Measurements from ENCODE around the gene HOXD9. TPM values are rescaled to one million over a fixed set of nuclear protein-coding genes. Genes with fewer than 3 reads are reported as not detected.
A peak's percentile ranks its signal among the peaks of the same experiment; 100 is the strongest.

HOXD9 gene
- polyA plus RNA-seq, 2 donors = 0.99 to 2.4 TPM

DNA sequence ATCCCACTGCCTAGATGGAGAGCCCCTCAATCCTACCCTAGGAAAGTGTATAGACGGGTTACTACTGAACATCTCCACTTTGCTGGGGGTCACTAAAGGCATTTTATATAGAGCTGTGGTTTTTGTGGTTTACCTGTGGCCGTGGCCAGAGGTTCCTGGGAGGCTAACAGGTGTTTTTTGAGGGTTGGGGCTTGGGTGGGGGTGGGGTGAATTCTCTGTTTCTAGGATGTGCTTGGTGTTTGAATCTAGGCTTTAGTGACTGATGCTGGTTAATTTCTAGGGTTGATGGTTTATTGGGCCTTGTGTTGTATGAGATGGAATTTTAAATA is 14.7 kb downstream of the HOXD9 start:
- Histone ChIP-seq H3K36me3 (ENCODE audit: control insufficient read depth in 2 of 2, insufficient read depth in 2 of 2, low read length in 1 of 2) (no peaks in the 10 kb centered on the region), H3K27me3 (ENCODE audit: control insufficient read depth in 1 of 2, insufficient read depth in 2 of 2, low read length in 2 of 2) (peaks cover 0 to 41% of the 10 kb centered on the region in 2 donors), H3K4me1 (ENCODE audit: control insufficient read depth in 2 of 2, insufficient read depth in 2 of 2, low read length in 1 of 2) (peaks cover 4 to 6% of the 10 kb centered on the region in 2 donors), H3K4me3 (ENCODE audit: low read depth in 1 of 2, low read length in 2 of 2) (peak overlapping the region in 1 of 2 donors; percentile 48), H3K9me3 (ENCODE audit: control insufficient read depth in 2 of 2, insufficient read depth in 1 of 2, low read depth in 1 of 2, low read length in 1 of 2) (peaks cover 0 to 2% of the 10 kb centered on the region in 2 donors), H3K27ac (ENCODE audit: low read depth in 2 of 2, low read length in 1 of 2) (peak overlapping the region in 1 of 2 donors; percentile 49)
- WGBS, 2 donors = 7 to 20% methylated on average over 2 of the region's 2 CpGs

DNA sequence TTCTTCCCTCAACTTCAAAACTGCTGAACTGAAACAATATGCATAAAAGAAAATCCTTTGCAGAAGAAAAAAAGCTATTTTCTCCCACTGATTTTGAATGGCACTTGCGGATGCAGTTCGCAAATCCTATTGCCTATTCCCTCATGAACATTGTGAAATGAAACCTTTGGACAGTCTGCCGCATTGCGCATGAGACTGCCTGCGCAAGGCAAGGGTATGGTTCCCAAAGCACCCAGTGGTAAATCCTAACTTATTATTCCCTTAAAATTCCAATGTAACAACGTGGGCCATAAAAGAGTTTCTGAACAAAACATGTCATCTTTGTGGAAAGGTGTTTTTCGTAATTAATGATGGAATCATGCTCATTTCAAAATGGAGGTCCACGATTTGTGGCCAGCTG is 15.4 kb downstream of the HOXD9 start:
- no peak overlapping the region for H3K4me3 ChIP-seq (ENCODE audit: low read depth in 1 of 2, low read length in 2 of 2)
- 39 to 42% methylated on average over 8 of the region's 8 CpGs for WGBS, 2 donors
- peaks cover 2 to 6% of the 10 kb centered on the region in 2 donors for H3K4me1 ChIP-seq (ENCODE audit: control insufficient read depth in 2 of 2, insufficient read depth in 2 of 2, low read length in 1 of 2)
- no peaks in the 10 kb centered on the region for H3K36me3 ChIP-seq (ENCODE audit: control insufficient read depth in 2 of 2, insufficient read depth in 2 of 2, low read length in 1 of 2)
- peaks cover 0 to 2% of the 10 kb centered on the region in 2 donors for H3K9me3 ChIP-seq (ENCODE audit: control insufficient read depth in 2 of 2, insufficient read depth in 1 of 2, low read depth in 1 of 2, low read length in 1 of 2)
- H3K27ac ChIP-seq (ENCODE audit: low read depth in 2 of 2, low read length in 1 of 2) = no peak overlapping the region
- H3K27me3 ChIP-seq (ENCODE audit: control insufficient read depth in 1 of 2, insufficient read depth in 2 of 2, low read length in 2 of 2) = peaks cover 0 to 36% of the 10 kb centered on the region in 2 donors

GRCh38 chr2:176138526-176138922 is 16.0 kb downstream of the HOXD9 start:
- WGBS, 2 donors = 17 to 19% methylated on average over 14 of the region's 14 CpGs
- H3K4me3 ChIP-seq (ENCODE audit: low read depth in 1 of 2, low read length in 2 of 2) = no peak overlapping the region
- H3K36me3 ChIP-seq (ENCODE audit: control insufficient read depth in 2 of 2, insufficient read depth in 2 of 2, low read length in 1 of 2) = no peaks in the 10 kb centered on the region
- H3K9me3 ChIP-seq (ENCODE audit: control insufficient read depth in 2 of 2, insufficient read depth in 1 of 2, low read depth in 1 of 2, low read length in 1 of 2) = peaks cover 0 to 2% of the 10 kb centered on the region in 2 donors
- peaks cover 0 to 32% of the 10 kb centered on the region in 2 donors for H3K27me3 ChIP-seq (ENCODE audit: control insufficient read depth in 1 of 2, insufficient read depth in 2 of 2, low read length in 2 of 2)
- peaks cover 2 to 6% of the 10 kb centered on the region in 2 donors for H3K4me1 ChIP-seq (ENCODE audit: control insufficient read depth in 2 of 2, insufficient read depth in 2 of 2, low read length in 1 of 2)
- H3K27ac ChIP-seq (ENCODE audit: low read depth in 2 of 2, low read length in 1 of 2) = no peak overlapping the region

GRCh38 chr2:176138923-176139660 is 16.6 kb downstream of the HOXD9 start:
- peaks cover 0 to 26% of the 10 kb centered on the region in 2 donors for H3K27me3 ChIP-seq (ENCODE audit: control insufficient read depth in 1 of 2, insufficient read depth in 2 of 2, low read length in 2 of 2)
- peak overlapping the region in 1 of 2 donors; percentile 4 for H3K4me3 ChIP-seq (ENCODE audit: low read depth in 1 of 2, low read length in 2 of 2)
- H3K9me3 ChIP-seq (ENCODE audit: control insufficient read depth in 2 of 2, insufficient read depth in 1 of 2, low read depth in 1 of 2, low read length in 1 of 2) = peaks cover 0 to 2% of the 10 kb centered on the region in 2 donors
- H3K36me3 ChIP-seq (ENCODE audit: control insufficient read depth in 2 of 2, insufficient read depth in 2 of 2, low read length in 1 of 2) = no peaks in the 10 kb centered on the region
- 20 to 23% methylated on average over 28 of the region's 28 CpGs for WGBS, 2 donors
- H3K27ac ChIP-seq (ENCODE audit: low read depth in 2 of 2, low read length in 1 of 2) = no peak overlapping the region
- peaks cover 2 to 6% of the 10 kb centered on the region in 2 donors for H3K4me1 ChIP-seq (ENCODE audit: control insufficient read depth in 2 of 2, insufficient read depth in 2 of 2, low read length in 1 of 2)

DNA sequence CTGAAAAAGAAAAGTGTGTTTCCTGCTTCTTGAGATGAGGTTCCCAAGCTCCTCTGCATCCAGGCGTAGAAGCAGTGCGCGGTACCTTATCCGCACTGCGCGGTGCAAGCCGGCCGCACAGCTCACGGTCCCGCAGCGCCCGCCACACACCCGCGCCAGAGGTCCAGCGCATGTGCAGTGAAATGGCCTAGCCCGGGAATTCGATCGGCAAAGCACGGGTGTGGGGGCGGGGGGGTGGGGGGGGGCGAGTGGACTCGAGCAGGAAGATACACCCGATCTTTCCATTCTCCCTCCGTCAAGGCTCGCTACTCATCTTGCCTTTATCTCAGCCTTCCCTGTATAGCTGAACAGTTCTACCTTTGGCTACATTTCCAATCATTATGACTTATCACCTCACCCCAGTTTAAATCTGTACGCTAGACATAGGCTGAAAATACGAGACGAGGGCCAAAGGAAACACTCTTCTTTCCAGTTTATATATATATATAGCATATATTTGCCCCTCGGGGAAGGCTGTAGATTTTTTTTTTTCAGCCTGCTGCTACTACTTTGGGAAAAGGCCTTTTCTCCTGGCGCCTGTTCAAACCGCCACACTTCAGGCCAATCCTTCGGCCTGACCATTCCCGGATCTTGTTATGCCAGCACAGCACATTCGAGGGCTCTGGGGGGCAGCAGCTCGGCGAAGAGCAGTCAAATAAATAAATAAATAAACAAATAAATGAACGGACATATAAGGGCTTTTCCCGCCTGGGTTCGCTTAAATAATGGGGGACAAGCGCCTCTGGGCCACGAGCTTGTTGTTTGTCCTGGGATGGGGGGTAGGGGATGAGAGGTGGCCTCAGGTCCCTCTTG is 17.4 kb downstream of the HOXD9 start:
- peaks cover 0 to 24% of the 10 kb centered on the region in 2 donors for H3K27me3 ChIP-seq (ENCODE audit: control insufficient read depth in 1 of 2, insufficient read depth in 2 of 2, low read length in 2 of 2)
- WGBS, 2 donors = 20 to 21% methylated on average over 41 of the region's 41 CpGs
- no peak overlapping the region for H3K27ac ChIP-seq (ENCODE audit: low read depth in 2 of 2, low read length in 1 of 2)
- peaks cover 0 to 2% of the 10 kb centered on the region in 2 donors for H3K9me3 ChIP-seq (ENCODE audit: control insufficient read depth in 2 of 2, insufficient read depth in 1 of 2, low read depth in 1 of 2, low read length in 1 of 2)
- H3K36me3 ChIP-seq (ENCODE audit: control insufficient read depth in 2 of 2, insufficient read depth in 2 of 2, low read length in 1 of 2) = no peaks in the 10 kb centered on the region
- H3K4me1 ChIP-seq (ENCODE audit: control insufficient read depth in 2 of 2, insufficient read depth in 2 of 2, low read length in 1 of 2) = peaks cover 2 to 6% of the 10 kb centered on the region in 2 donors
- peak overlapping the region; percentile 37 to 52 for H3K4me3 ChIP-seq (ENCODE audit: low read depth in 1 of 2, low read length in 2 of 2)

- peak overlapping the region; percentile 37 to 52 for H3K4me3 ChIP-seq (ENCODE audit: low read depth in 1 of 2, low read length in 2 of 2)
- peaks cover 0 to 2% of the 10 kb centered on the region in 2 donors for H3K9me3 ChIP-seq (ENCODE audit: control insufficient read depth in 2 of 2, insufficient read depth in 1 of 2, low read depth in 1 of 2, low read length in 1 of 2)
- 7 to 10% methylated on average over 47 to 48 of the region's 48 CpGs for WGBS, 2 donors
- H3K36me3 ChIP-seq (ENCODE audit: control insufficient read depth in 2 of 2, insufficient read depth in 2 of 2, low read length in 1 of 2) = no peaks in the 10 kb centered on the region
- H3K27ac ChIP-seq (ENCODE audit: low read depth in 2 of 2, low read length in 1 of 2) = no peak overlapping the region
- H3K27me3 ChIP-seq (ENCODE audit: control insufficient read depth in 1 of 2, insufficient read depth in 2 of 2, low read length in 2 of 2) = peaks cover 0 to 25% of the 10 kb centered on the region in 2 donors
- H3K4me1 ChIP-seq (ENCODE audit: control insufficient read depth in 2 of 2, insufficient read depth in 2 of 2, low read length in 1 of 2) = peaks cover 2 to 6% of the 10 kb centered on the region in 2 donors
These were observed 18.2 kb downstream of the HOXD9 start for GRCh38 chr2:176140513-176141317.

- 86 to 91% methylated on average over 2 of the region's 2 CpGs for WGBS, 2 donors
- Histone ChIP-seq H3K36me3 (ENCODE audit: control insufficient read depth in 2 of 2, insufficient read depth in 2 of 2, low read length in 1 of 2) (no peaks in the 10 kb centered on the region), H3K9me3 (ENCODE audit: control insufficient read depth in 2 of 2, insufficient read depth in 1 of 2, low read depth in 1 of 2, low read length in 1 of 2) (peaks cover 0 to 2% of the 10 kb centered on the region in 2 donors), H3K4me3 (ENCODE audit: low read depth in 1 of 2, low read length in 2 of 2) (no peak overlapping the region), H3K27me3 (ENCODE audit: control insufficient read depth in 1 of 2, insufficient read depth in 2 of 2, low read length in 2 of 2) (peaks cover 0 to 27% of the 10 kb centered on the region in 2 donors), H3K27ac (ENCODE audit: low read depth in 2 of 2, low read length in 1 of 2) (no peak overlapping the region), H3K4me1 (ENCODE audit: control insufficient read depth in 2 of 2, insufficient read depth in 2 of 2, low read length in 1 of 2) (peaks cover 0 to 2% of the 10 kb centered on the region in 2 donors)
These were observed 19.8 kb downstream of the HOXD9 start for GRCh38 chr2:176142281-176142680.

DNA sequence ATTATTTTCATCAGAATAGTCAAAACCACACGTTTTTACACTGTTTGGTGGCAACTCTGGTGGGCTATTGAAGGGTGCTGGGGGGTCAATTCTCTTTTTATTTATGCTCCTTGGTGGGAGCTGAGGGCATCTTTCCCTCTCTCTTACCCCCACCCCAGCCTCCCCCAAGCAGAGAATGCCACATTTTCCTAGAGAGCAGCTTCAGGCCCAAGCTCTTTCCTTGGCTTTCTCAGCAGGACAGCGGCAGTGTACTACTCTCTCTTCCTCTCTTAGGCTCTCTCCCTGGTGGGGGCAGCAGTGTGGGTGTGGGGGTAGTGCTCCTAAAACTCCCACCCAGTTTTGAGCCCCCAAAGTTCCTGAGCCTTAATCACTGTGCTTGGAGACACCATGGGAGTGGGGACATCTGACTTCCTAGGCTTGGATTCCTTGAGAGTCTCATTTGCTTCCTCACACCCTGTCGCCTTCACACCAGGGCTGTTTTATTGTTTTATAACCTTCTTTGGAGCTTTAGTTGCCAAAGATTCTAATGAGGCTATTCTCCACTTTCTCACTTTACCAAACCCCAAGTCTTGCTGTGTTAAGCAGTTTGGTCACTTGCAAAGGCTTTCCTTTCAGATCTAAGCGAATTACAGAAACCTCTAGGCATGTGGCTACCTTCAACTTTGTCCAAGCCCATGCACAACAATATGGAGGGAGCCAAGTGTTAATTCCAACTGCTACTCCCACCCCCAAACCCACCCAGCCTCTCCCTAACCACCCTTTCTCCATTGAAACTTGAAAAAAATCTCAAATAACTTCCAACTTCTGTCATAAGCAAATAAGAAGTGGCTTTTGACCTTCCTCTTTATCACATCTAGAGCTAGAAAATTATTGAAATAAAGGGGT is 22.8 kb downstream of the HOXD9 start:
- Histone ChIP-seq H3K4me3 (ENCODE audit: low read depth in 1 of 2, low read length in 2 of 2) (no peak overlapping the region), H3K4me1 (ENCODE audit: control insufficient read depth in 2 of 2, insufficient read depth in 2 of 2, low read length in 1 of 2) (peaks cover 0 to 2% of the 10 kb centered on the region in 2 donors), H3K27ac (ENCODE audit: low read depth in 2 of 2, low read length in 1 of 2) (no peak overlapping the region), H3K36me3 (ENCODE audit: control insufficient read depth in 2 of 2, insufficient read depth in 2 of 2, low read length in 1 of 2) (no peaks in the 10 kb centered on the region), H3K27me3 (ENCODE audit: control insufficient read depth in 1 of 2, insufficient read depth in 2 of 2, low read length in 2 of 2) (peaks cover 0 to 26% of the 10 kb centered on the region in 2 donors), H3K9me3 (ENCODE audit: control insufficient read depth in 2 of 2, insufficient read depth in 1 of 2, low read depth in 1 of 2, low read length in 1 of 2) (peaks cover 2 to 9% of the 10 kb centered on the region in 2 donors)
- WGBS, 2 donors = 42 to 62% methylated on average over 4 of the region's 4 CpGs

Measured in esophagus (tissue), 2 donors.